Upper lobe of right lung (tissue), 1 donor: ENCODE measurements around the gene DAP. TPM values are rescaled to one million over a fixed set of nuclear protein-coding genes. Genes with fewer than 3 reads are reported as not detected.
"Not testable (repeated sequence)": the region's sequence is repeated elsewhere in the genome, so short reads cannot be mapped to it uniquely, and the experiment has no call there.

Experiments used
- ATAC-seq: fragments of 200-7000 bp; cut with Tn5 transposase; one replicate; pipeline ENCODE4 v1.9.1; 2020; ENCODE audit warnings: mild to moderate bottlenecking, moderate library complexity
- DNase-seq: peaks from one replicate; pipeline ENCODE4 v3.0.0-alpha.2; 2020
- H3K27ac ChIP-seq: fragments of 200-600 bp; one replicate; pipeline ENCODE4 v1.8.0; 2022
- H3K27me3 ChIP-seq: fragments of 200-600 bp; one replicate; pipeline ENCODE4 v1.8.0; 2022; ENCODE audit warnings: mild to moderate bottlenecking
- H3K36me3 ChIP-seq: fragments of 200-600 bp; one replicate; pipeline ENCODE4 v1.8.0; 2022
- H3K4me1 ChIP-seq: fragments of 200-600 bp; one replicate; pipeline ENCODE4 v1.8.0; 2022
- H3K4me3 ChIP-seq: fragments of 200-600 bp; one replicate; pipeline ENCODE4 v1.8.0; 2022; ENCODE audit warnings: mild to moderate bottlenecking
- H3K9me3 ChIP-seq: fragments of 200-600 bp; one replicate; pipeline ENCODE4 v1.8.0; 2022
- CTCF ChIP-seq: fragments of 200-600 bp; IDR thresholded peaks from one replicate; pipeline ENCODE4 v1.8.0; 2022; ENCODE audit warnings: antibody characterized with exemption
- intact Hi-C: fragments of 100-400 bp; cut with DNase I; formaldehyde crosslinking; loops from one replicate; pipeline ENCODE4 v1.11.0; 2022
- total RNA-seq: library from RNA; stranded (reverse); fragmentation: NEBNext Ultra II Directional; extraction: Animal tissue kit (Norgen Biotek cat#: 25700); gene quantifications from one replicate; pipeline ENCODE4 v1.2.1, GENCODE V29; 2021
- donor health status: DM: no; HTN: yes; CAD: no; lungs with severe emphysema.

Gene DAP
- total RNA-seq, 1 donor from 2014 or later: 105 TPM

DNA sequence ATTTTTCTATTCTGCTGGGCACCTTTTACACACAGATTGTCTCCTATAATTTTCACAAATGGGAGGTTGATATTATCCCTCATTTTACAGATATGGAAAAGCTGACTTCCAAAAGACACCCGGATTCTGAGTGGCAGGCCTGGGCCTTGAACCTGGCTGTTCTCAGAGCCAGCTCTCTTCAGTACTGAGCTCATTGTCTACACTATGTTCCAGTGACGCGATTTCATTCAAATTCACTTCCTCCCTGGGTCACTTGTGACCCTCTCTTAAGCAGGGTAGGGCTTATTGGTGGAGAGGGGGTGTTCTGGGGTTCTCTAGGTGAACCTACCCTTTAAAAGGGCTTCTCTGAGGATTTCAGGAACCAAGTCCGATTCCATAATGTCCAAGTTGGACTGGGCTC lies 127.0 kb downstream of the DAP start:
- Histone ChIP-seq H3K27ac (no peak overlapping the region), H3K9me3 (no peaks in the 10 kb centered on the region), H3K36me3 (no peaks in the 10 kb centered on the region), H3K27me3 (no peaks in the 10 kb centered on the region), H3K4me3 (no peak overlapping the region), H3K4me1 (peaks cover 7% of the 10 kb centered on the region)
- DNase-seq: no peak
- no peak for TF ChIP-seq CTCF
- ATAC-seq: no peak
- intact Hi-C loops: no loop called here

- Histone ChIP-seq H3K4me3 (no peak overlapping the region), H3K4me1 (peaks cover 7% of the 10 kb centered on the region), H3K9me3 (no peaks in the 10 kb centered on the region), H3K27ac (no peak overlapping the region), H3K27me3 (no peaks in the 10 kb centered on the region), H3K36me3 (no peaks in the 10 kb centered on the region)
- DNase-seq (peak; percentile 40), ATAC-seq (no peak)
- intact Hi-C loops: no loop called here
- TF ChIP-seq CTCF: no peak
These were observed 127.6 kb downstream of the DAP start for GRCh38 chr5:10633271-10634049.

- intact Hi-C loops: no loop called here
- H3K27ac ChIP-seq: no peak overlapping the region
- DNase-seq: peak; percentile 71
These were observed 128.8 kb downstream of the DAP start for GRCh38 chr5:10632110-10632761.

DNA sequence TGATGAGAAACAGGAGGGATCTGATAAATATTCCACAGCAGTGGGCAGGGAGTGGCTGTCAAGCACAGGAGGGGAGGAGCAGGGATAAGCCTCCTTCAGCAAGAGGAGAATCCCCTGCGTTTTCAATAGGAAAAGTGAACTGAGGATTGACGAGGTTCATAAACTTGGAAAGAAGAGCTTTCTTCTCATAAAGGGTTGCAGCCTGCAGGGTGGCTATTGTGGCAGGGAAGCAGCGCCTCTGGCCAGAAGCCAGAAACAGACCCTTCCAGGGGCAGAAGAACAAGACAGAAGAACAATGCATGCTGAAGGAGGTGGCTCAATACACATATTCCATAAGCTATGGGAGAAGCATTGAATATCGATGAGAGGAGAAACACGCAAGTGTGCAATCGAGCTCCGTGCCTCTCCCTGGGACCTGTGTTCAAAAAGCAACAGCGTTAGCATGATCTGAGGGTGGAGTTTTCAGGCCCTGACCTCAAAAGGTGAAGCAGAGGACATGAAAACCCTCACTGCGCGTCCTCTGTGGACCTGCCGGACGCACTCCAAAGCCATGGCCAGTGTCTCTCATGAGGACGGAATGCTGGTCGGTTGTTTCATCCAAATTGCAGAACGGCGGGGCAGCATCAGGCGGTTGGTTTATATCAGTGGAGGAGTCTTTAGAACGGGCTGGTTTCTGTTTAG lies 129.6 kb downstream of the DAP start:
- no peaks in the 10 kb centered on the region for H3K9me3 ChIP-seq
- TF ChIP-seq CTCF: no peak
- peaks cover 15% of the 10 kb centered on the region for H3K4me1 ChIP-seq
- ATAC-seq: no peak
- H3K4me3 ChIP-seq: no peak overlapping the region
- H3K27ac ChIP-seq: no peak overlapping the region
- intact Hi-C loops: no loop called here
- H3K36me3 ChIP-seq: no peaks in the 10 kb centered on the region
- H3K27me3 ChIP-seq: no peaks in the 10 kb centered on the region
- peak; percentile 42 for DNase-seq

More at GRCh38 chr5:10632110-10632761, 128.8 kb downstream of the DAP start:
- Histone ChIP-seq H3K4me3 (no peak overlapping the region), H3K27me3 (no peaks in the 10 kb centered on the region), H3K36me3 (no peaks in the 10 kb centered on the region), H3K4me1 (peaks cover 11% of the 10 kb centered on the region), H3K9me3 (no peaks in the 10 kb centered on the region)
- no peak for TF ChIP-seq CTCF
- ATAC-seq: peak; percentile 32

GRCh38 chr5:10630744-10631143 lies 130.3 kb downstream of the DAP start:
- H3K9me3 ChIP-seq, H3K36me3 ChIP-seq, intact Hi-C loops, H3K27ac ChIP-seq, ATAC-seq, H3K27me3 ChIP-seq, H3K4me3 ChIP-seq: not testable (repeated sequence)
- DNase-seq: peak; percentile 10
- peaks cover 15% of the 10 kb centered on the region for H3K4me1 ChIP-seq

GRCh38 chr5:10630126-10630525 lies 130.9 kb downstream of the DAP start:
- H3K4me1 ChIP-seq: peaks cover 15% of the 10 kb centered on the region
- intact Hi-C loops: no loop called here
- TF ChIP-seq CTCF: no peak

More at GRCh38 chr5:10630126-10630525, 130.9 kb downstream of the DAP start:
- Histone ChIP-seq H3K9me3 (no peaks in the 10 kb centered on the region), H3K27ac (no peak overlapping the region), H3K27me3 (no peaks in the 10 kb centered on the region), H3K4me3 (no peak overlapping the region), H3K36me3 (no peaks in the 10 kb centered on the region)
- ATAC-seq: no peak
- DNase-seq: peak; percentile 40
